ENCODE measurements around the gene KTI12. TPM values are rescaled to one million over a fixed set of nuclear protein-coding genes. Genes with fewer than 3 reads are reported as not detected.
A peak's percentile ranks its signal among the peaks of the same experiment; 100 is the strongest.

KTI12 gene
- total RNA-seq, 2 experiments from 2014 or later: 16.4 to 16.8 TPM

GRCh38 chr1:52037402-52037814 is 3.8 kb upstream of the KTI12 start:
- H3K9me3 ChIP-seq (ENCODE audit: low read length): no peaks in the 10 kb centered on the region
- no peak overlapping the region for H3K4me2 ChIP-seq (ENCODE audit: low read length)
- no TSS peak for BruUV-seq (replicated peaks)
- H4K20me1 ChIP-seq (ENCODE audit: insufficient read depth, low read length): peaks cover 7% of the 10 kb centered on the region; the same call in 1 of the 2 replicates
- CTCF ChIA-PET (ENCODE audit: unreplicated experiment): no interaction called here
- no peak for DNase-seq (ENCODE audit: low spot score)
- no peak for TF ChIP-seq EZH2phosphoT487 (IDR thresholded peaks at IDR 0.05; ENCODE audit: borderline replicate concordance, low read depth, low read length)
- no peak for TF ChIP-seq CTCF (conservative IDR thresholded peaks at IDR 0.05; ENCODE audit: low read length)
- H3K27ac ChIP-seq (ENCODE audit: low read depth, low read length, poor library complexity, severe bottlenecking): no peak overlapping the region
- H3K79me2 ChIP-seq (ENCODE audit: insufficient read depth, low read depth, low read length): peaks cover 14% of the 10 kb centered on the region
- POLR2A ChIA-PET: interaction anchor here (0.7 to 1.3 kb wide), 2 partner anchors 8 to 13 kb away, joined by 5 read pairs; no protein-coding TSS in a partner anchor
- H2AFZ ChIP-seq (ENCODE audit: low read length): no peak overlapping the region
- H3K36me3 ChIP-seq (ENCODE audit: insufficient read depth, low read length): peaks cover 50% of the 10 kb centered on the region
- intact Hi-C loops (cut with micrococcal nuclease; ENCODE audit: unreplicated experiment): no loop called here
- no peak overlapping the region for H3K4me3 ChIP-seq (ENCODE audit: low read depth, low read length, poor library complexity, severe bottlenecking)
- no peaks in the 10 kb centered on the region for H3K9me2 ChIP-seq (ENCODE audit: insufficient read depth, low read length)
- peaks cover 8% of the 10 kb centered on the region for H3K4me1 ChIP-seq (ENCODE audit: insufficient read depth, low read length, poor library complexity, severe bottlenecking)

- Histone ChIP-seq H4K20me1 (ENCODE audit: insufficient read depth, low read length) (peaks cover 17% of the 10 kb centered on the region; the same call in 1 of the 2 replicates), H3K4me1 (ENCODE audit: insufficient read depth, low read length, poor library complexity, severe bottlenecking) (peaks cover 34% of the 10 kb centered on the region), H3K27ac (ENCODE audit: low read depth, low read length, poor library complexity, severe bottlenecking) (peak overlapping the region; percentile 39), H3K4me2 (ENCODE audit: low read length) (peak overlapping the region; percentile 100), H3K9me2 (ENCODE audit: insufficient read depth, low read length) (no peaks in the 10 kb centered on the region), H2AFZ (ENCODE audit: low read length) (peak overlapping the region; percentile 54; the same call in 1 of the 2 replicates), H3K36me3 (ENCODE audit: insufficient read depth, low read length) (peaks cover 50% of the 10 kb centered on the region), H3K4me3 (ENCODE audit: low read depth, low read length, poor library complexity, severe bottlenecking) (peak overlapping the region; percentile 88), H3K79me2 (ENCODE audit: insufficient read depth, low read depth, low read length) (peaks cover 43% of the 10 kb centered on the region), H3K9me3 (ENCODE audit: low read length) (no peaks in the 10 kb centered on the region)
- TF ChIP-seq EZH2phosphoT487 (IDR thresholded peaks at IDR 0.05; ENCODE audit: borderline replicate concordance, low read depth, low read length) (no peak), CTCF (conservative IDR thresholded peaks at IDR 0.05; ENCODE audit: low read length) (no peak)
- POLR2A ChIA-PET: interaction anchor here (1.1 to 3.4 kb wide), 2 partner anchors 10 to 22 kb away, joined by 3 to 14 read pairs; partner anchors contain the start of genes BTF3L4 and TXNDC12
- intact Hi-C loops (cut with micrococcal nuclease; ENCODE audit: unreplicated experiment): no loop called here
- DNase-seq (ENCODE audit: low spot score): no peak
- BruUV-seq (replicated peaks): no TSS peak
- CTCF ChIA-PET (ENCODE audit: unreplicated experiment): no interaction called here
Observed at GRCh38 chr1:52034050-52034384, 407 bp upstream of the KTI12 start.

GRCh38 chr1:52032785-52033131 is 852 bp downstream of the KTI12 start:
- peaks cover 34% of the 10 kb centered on the region for H3K4me1 ChIP-seq (ENCODE audit: insufficient read depth, low read length, poor library complexity, severe bottlenecking)
- intact Hi-C loops (cut with micrococcal nuclease; ENCODE audit: unreplicated experiment): loop anchor here (1.0 kb wide), 1 partner anchor 24 kb away; the partner anchor contains the start of gene BTF3L4
- H3K9me2 ChIP-seq (ENCODE audit: insufficient read depth, low read length): no peaks in the 10 kb centered on the region
- peak; percentile 76 for DNase-seq (ENCODE audit: low spot score)
- H3K9me3 ChIP-seq (ENCODE audit: low read length): no peaks in the 10 kb centered on the region
- peak overlapping the region; percentile 39 for H3K27ac ChIP-seq (ENCODE audit: low read depth, low read length, poor library complexity, severe bottlenecking)
- H4K20me1 ChIP-seq (ENCODE audit: insufficient read depth, low read length): peaks cover 17% of the 10 kb centered on the region; the same call in 1 of the 2 replicates
- ChIA-PET POLR2A (interaction anchor here (0.6 to 3.4 kb wide), 4 partner anchors 11 to 302 kb away, joined by 3 to 14 read pairs (median 4); partner anchors contain the start of genes BTF3L4 and TXNDC12), CTCF (ENCODE audit: unreplicated experiment) (no interaction called here)
- H3K4me2 ChIP-seq (ENCODE audit: low read length): peak overlapping the region; percentile 100
- peaks cover 38% of the 10 kb centered on the region for H3K36me3 ChIP-seq (ENCODE audit: insufficient read depth, low read length)
- no peak for TF ChIP-seq EZH2phosphoT487 (IDR thresholded peaks at IDR 0.05; ENCODE audit: borderline replicate concordance, low read depth, low read length)
- no peak for TF ChIP-seq CTCF (conservative IDR thresholded peaks at IDR 0.05; ENCODE audit: low read length)
- H3K79me2 ChIP-seq (ENCODE audit: insufficient read depth, low read depth, low read length): peaks cover 43% of the 10 kb centered on the region
- no TSS peak for BruUV-seq (replicated peaks)
- peak overlapping the region; percentile 54; the same call in 1 of the 2 replicates for H2AFZ ChIP-seq (ENCODE audit: low read length)
- peak overlapping the region; percentile 88 for H3K4me3 ChIP-seq (ENCODE audit: low read depth, low read length, poor library complexity, severe bottlenecking)

All from OCI-LY7 (cell line).